MM.1S (cell line): ENCODE measurements around the gene SYNPO2.

Experiments
- CTCF ChIP-seq: fragments of 300-600 bp; sonication (generic); IDR thresholded peaks from 2 replicates; pipeline ENCODE4 v1.5.1; 2016; ENCODE audit warnings: antibody characterized with exemption, low read length, mixed read lengths
- EZH2 ChIP-seq: fragments of 300-600 bp; sonication (generic); optimal IDR thresholded peaks from 2 replicates; pipeline ENCODE3; 2017; ENCODE audit warnings: low read depth, mild to moderate bottlenecking, antibody characterized with exemption, low read length, mixed read lengths
- EZH2phosphoT487 ChIP-seq: fragments of 300-600 bp; sonication (generic); IDR thresholded peaks from 2 replicates; pipeline ENCODE4 v1.6.1; 2018; ENCODE audit warnings: antibody characterized with exemption, low read length

- TF ChIP-seq CTCF = no peak
- no peak for TF ChIP-seq EZH2
- TF ChIP-seq EZH2phosphoT487 = no peak
These were observed 7.0 kb upstream of the SYNPO2 start for GRCh38 chr4:118881512-118882146.
